OCI-LY3 (cell line): ENCODE measurements around the gene CHST8.

Experiments
- CTCF ChIP-seq: fragments of 200-600, 300-600 bp; sonication (generic); IDR thresholded peaks from 2 replicates; pipeline ENCODE4 v1.5.1; 2014; ENCODE audit warnings: antibody characterized with exemption, low read length, low read depth
- EZH2phosphoT487 ChIP-seq: fragments of 200-600 bp; shearing (Covaris generic); IDR thresholded peaks from 2 replicates; pipeline ENCODE4 v1.6.1; 2018; ENCODE audit warnings: antibody characterized with exemption, mixed run types, low read depth

GRCh38 chr19:33665776-33666595, 44.2 kb downstream of the CHST8 start:
- TF ChIP-seq CTCF, result no peak
- TF ChIP-seq EZH2phosphoT487, result no peak
